CD4-positive, alpha-beta T cell (primary cell): ENCODE measurements around the gene PCDH9. TPM values are rescaled to one million over a fixed set of nuclear protein-coding genes. Genes with fewer than 3 reads are reported as not detected.

Experiments used
- ATAC-seq: fragments of 200-7000 bp; cut with Tn5 transposase; one replicate; pipeline ENCODE4 v1.10.0; 2022; ENCODE audit warnings: mild to moderate bottlenecking; ENCODE audit not compliant: poor library complexity
- CTCF ChIA-PET: fragments of 350-600 bp; sonication (Branson Sonifier 250); formaldehyde crosslinking; loops from one replicate; lab custom pipeline; 2021; ENCODE audit warnings: antibody characterized with exemption, inconsistent platforms; lab: Charles Lee
- POLR2A ChIA-PET: fragments of 350-600 bp; sonication (Branson Sonifier 250); formaldehyde crosslinking; loops from one replicate; lab custom pipeline; 2021; ENCODE audit warnings: antibody characterized with exemption, inconsistent platforms; lab: Charles Lee
- DNase-seq, 14 experiments: peaks; one replicate each; pipeline ENCODE4 v3.0.0-alpha.2; 2013 to 2020; ENCODE audit warnings: mixed read lengths in 2 of 14
- H3K27ac ChIP-seq, 2 donors: one replicate each; pipeline versions ENCODE4 v1.5.1 to v1.7.0; 2013; ENCODE audit warnings: low read length in 2 of 2, low read depth in 1 of 2, mild to moderate bottlenecking in 1 of 2
- H3K27me3 ChIP-seq, 2 experiments: 1 replicate in 1 of 2; 2 replicates in 1 of 2; pipeline versions ENCODE4 v1.6.1 to v1.7.0; 2013; ENCODE audit warnings: low read length in 2 of 2, control low read depth in 1 of 2, mild to moderate bottlenecking in 1 of 2, moderate library complexity in 1 of 2; ENCODE audit not compliant: insufficient read depth in 2 of 2, control insufficient read depth in 1 of 2
- H3K36me3 ChIP-seq: one replicate; pipeline ENCODE4 v1.6.1; 2013; ENCODE audit warnings: low read length, control low read depth; ENCODE audit not compliant: insufficient read depth
- H3K4me1 ChIP-seq: one replicate; pipeline ENCODE4 v1.6.1; 2013; ENCODE audit warnings: low read length, control low read depth; ENCODE audit not compliant: insufficient read depth
- H3K4me3 ChIP-seq: one replicate; pipeline ENCODE4 v1.5.1; 2013; ENCODE audit warnings: mild to moderate bottlenecking, low read length, moderate library complexity
- H3K9me3 ChIP-seq, 2 experiments: 1 replicate in 1 of 2; 2 replicates in 1 of 2; pipeline versions ENCODE4 v1.6.1 to v1.7.0; 2013; ENCODE audit warnings: low read length in 2 of 2, mild to moderate bottlenecking in 2 of 2, control low read depth in 1 of 2, moderate library complexity in 1 of 2; ENCODE audit not compliant: control insufficient read depth in 1 of 2, insufficient read depth in 1 of 2
- H3K27ac Mint-ChIP-seq: one replicate; pipeline ENCODE4 v1.8.0; 2020; ENCODE audit warnings: mixed read lengths
- H3K27me3 Mint-ChIP-seq: one replicate; pipeline ENCODE4 v1.8.0; 2021; ENCODE audit warnings: mixed read lengths
- H3K36me3 Mint-ChIP-seq: one replicate; pipeline ENCODE4 v1.8.0; 2021; ENCODE audit warnings: low read depth, mixed read lengths
- H3K4me1 Mint-ChIP-seq: one replicate; pipeline ENCODE4 v1.8.0; 2021; ENCODE audit warnings: low read depth, mixed read lengths
- H3K4me3 Mint-ChIP-seq: one replicate; pipeline ENCODE4 v1.8.0; 2020; ENCODE audit warnings: mild to moderate bottlenecking, mixed read lengths
- H3K9me3 Mint-ChIP-seq: one replicate; pipeline ENCODE4 v1.8.0; 2020; ENCODE audit warnings: mixed read lengths
- intact Hi-C, 2 experiments: fragments of 100-400 bp; cut with DNase I in 1 of 2; cut with micrococcal nuclease in 1 of 2; formaldehyde crosslinking; loops; one replicate each; pipeline versions ENCODE4 v1.15.1 to v1.9.0; 2023 to 2025; cut with DNase I, micrococcal nuclease
- total RNA-seq, 174 experiments: library from RNA in 2 of 174; stranded (reverse) in 2 of 174; gene quantifications; one replicate each; pipeline ENCODE4 v1.2.3 and lab custom pipeline; 2021 to 2026
- TF ChIP-seq, protein P1 (sequence below): fragments of 200-600 bp; IDR thresholded peaks from one replicate; pipeline ENCODE4 v1.8.0; 2022; ENCODE audit warnings: antibody characterized with exemption, mild to moderate bottlenecking

Gene PCDH9
- total RNA-seq, 2 experiments from 2014 or later, result 0.08 to 0.19 TPM

GRCh38 chr13:67143544-67144115 lies 86.5 kb downstream of the PCDH9 start:
- Mint-ChIP-seq H3K27me3 (no peaks in the 10 kb centered on the region), H3K27ac (no peak overlapping the region), H3K4me3 (no peak overlapping the region), H3K9me3 (no peaks in the 10 kb centered on the region), H3K4me1 (no peaks in the 10 kb centered on the region), H3K36me3 (no peaks in the 10 kb centered on the region)
- Histone ChIP-seq H3K27ac (no peak overlapping the region), H3K27me3 (no peaks in the 10 kb centered on the region), H3K4me3 (no peak overlapping the region), H3K9me3 (no peaks in the 10 kb centered on the region), H3K4me1 (no peaks in the 10 kb centered on the region), H3K36me3 (no peaks in the 10 kb centered on the region)
- POLR2A ChIA-PET, result no interaction called here
- CTCF ChIA-PET, result no interaction called here
- no peak for ATAC-seq
- intact Hi-C loops, result no loop called here
- TF ChIP-seq, protein P1, sequence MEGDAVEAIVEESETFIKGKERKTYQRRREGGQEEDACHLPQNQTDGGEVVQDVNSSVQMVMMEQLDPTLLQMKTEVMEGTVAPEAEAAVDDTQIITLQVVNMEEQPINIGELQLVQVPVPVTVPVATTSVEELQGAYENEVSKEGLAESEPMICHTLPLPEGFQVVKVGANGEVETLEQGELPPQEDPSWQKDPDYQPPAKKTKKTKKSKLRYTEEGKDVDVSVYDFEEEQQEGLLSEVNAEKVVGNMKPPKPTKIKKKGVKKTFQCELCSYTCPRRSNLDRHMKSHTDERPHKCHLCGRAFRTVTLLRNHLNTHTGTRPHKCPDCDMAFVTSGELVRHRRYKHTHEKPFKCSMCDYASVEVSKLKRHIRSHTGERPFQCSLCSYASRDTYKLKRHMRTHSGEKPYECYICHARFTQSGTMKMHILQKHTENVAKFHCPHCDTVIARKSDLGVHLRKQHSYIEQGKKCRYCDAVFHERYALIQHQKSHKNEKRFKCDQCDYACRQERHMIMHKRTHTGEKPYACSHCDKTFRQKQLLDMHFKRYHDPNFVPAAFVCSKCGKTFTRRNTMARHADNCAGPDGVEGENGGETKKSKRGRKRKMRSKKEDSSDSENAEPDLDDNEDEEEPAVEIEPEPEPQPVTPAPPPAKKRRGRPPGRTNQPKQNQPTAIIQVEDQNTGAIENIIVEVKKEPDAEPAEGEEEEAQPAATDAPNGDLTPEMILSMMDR, result no peak
- DNase-seq, result no peak

DNA sequence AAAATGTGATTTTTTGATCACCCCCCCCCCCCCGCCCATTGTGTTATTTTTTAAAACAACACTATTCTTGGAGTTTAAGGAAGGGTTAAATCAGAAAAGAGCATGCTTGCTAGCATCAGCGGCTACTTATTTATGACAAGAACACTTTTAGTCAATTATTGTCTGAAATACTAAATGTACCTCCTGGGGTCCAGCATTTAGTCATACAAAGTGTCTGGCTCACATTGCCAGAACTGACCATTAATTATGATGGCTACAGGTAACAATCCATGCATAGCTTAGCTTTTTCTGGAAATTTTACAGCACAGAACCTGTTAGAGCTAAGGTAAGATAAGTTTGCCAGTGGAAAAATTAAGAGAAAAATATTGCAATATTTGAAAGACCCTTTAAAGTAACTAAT lies 90.1 kb downstream of the PCDH9 start:
- POLR2A ChIA-PET, result no interaction called here
- no peak for ATAC-seq
- Histone ChIP-seq H3K27ac (no peak overlapping the region), H3K9me3 (no peaks in the 10 kb centered on the region), H3K4me3 (no peak overlapping the region), H3K4me1 (no peaks in the 10 kb centered on the region), H3K36me3 (no peaks in the 10 kb centered on the region), H3K27me3 (no peaks in the 10 kb centered on the region)
- H3K4me1 Mint-ChIP-seq, result no peaks in the 10 kb centered on the region
- H3K36me3 Mint-ChIP-seq, result no peaks in the 10 kb centered on the region
- TF ChIP-seq, protein P1, result no peak
- H3K27me3 Mint-ChIP-seq, result no peaks in the 10 kb centered on the region
- CTCF ChIA-PET, result no interaction called here
- no peak overlapping the region for H3K27ac Mint-ChIP-seq
- H3K4me3 Mint-ChIP-seq, result no peak overlapping the region
- no peak for DNase-seq
- no peaks in the 10 kb centered on the region for H3K9me3 Mint-ChIP-seq
- intact Hi-C loops, result no loop called here

GRCh38 chr13:67139551-67139950 lies 90.6 kb downstream of the PCDH9 start:
- Mint-ChIP-seq H3K9me3 (no peaks in the 10 kb centered on the region), H3K27ac (no peak overlapping the region), H3K27me3 (no peaks in the 10 kb centered on the region), H3K36me3 (no peaks in the 10 kb centered on the region), H3K4me1 (no peaks in the 10 kb centered on the region), H3K4me3 (no peak overlapping the region)
- H3K4me1 ChIP-seq, result no peaks in the 10 kb centered on the region
- DNase-seq, result no peak
- CTCF ChIA-PET, result no interaction called here
- H3K27ac ChIP-seq, result no peak overlapping the region
- POLR2A ChIA-PET, result no interaction called here
- H3K27me3 ChIP-seq, result no peaks in the 10 kb centered on the region
- H3K9me3 ChIP-seq, result no peaks in the 10 kb centered on the region
- intact Hi-C loops, result no loop called here
- no peak overlapping the region for H3K4me3 ChIP-seq
- no peak for ATAC-seq
- no peaks in the 10 kb centered on the region for H3K36me3 ChIP-seq
- TF ChIP-seq, protein P1, result no peak
